GM13977 (cell line): Measurements from ENCODE around the gene SYT1.

Experiments used
- DNase-seq: peaks from one replicate; pipeline ENCODE4 v3.0.0; 2012; ENCODE audit warnings: low spot score
- CTCF ChIP-seq: IDR thresholded peaks from 2 replicates; pipeline ENCODE4 v1.5.1; 2012; ENCODE audit warnings: mild to moderate bottlenecking, control low read depth; ENCODE audit not compliant: insufficient read depth; ENCODE audit errors: extremely low read depth, missing control alignments
- in situ Hi-C: fragments of 300-500 bp; cut with MboI; formaldehyde crosslinking; loops from one replicate; pipeline ENCODE4 v1.12.0; 2022; ENCODE audit warnings: low sequenced_read_pairs, low pct_unique_long_range_greater_than_20kb, mixed read lengths, inconsistent platforms; ENCODE audit not compliant: unreplicated experiment

Gene SYT1

GRCh38 chr12:79217306-79217705 lies 352.7 kb downstream of the SYT1 start:
- DNase-seq: no peak
- in situ Hi-C loops: no loop called here
- TF ChIP-seq CTCF: no peak

GRCh38 chr12:79223210-79223609 lies 358.6 kb downstream of the SYT1 start:
- TF ChIP-seq CTCF: no peak
- in situ Hi-C loops: no loop called here
- no peak for DNase-seq

- in situ Hi-C loops: no loop called here
- no peak for DNase-seq
- no peak for TF ChIP-seq CTCF
These were observed 359.2 kb downstream of the SYT1 start for GRCh38 chr12:79223761-79224160.

GRCh38 chr12:79227091-79227490 lies 362.5 kb downstream of the SYT1 start:
- in situ Hi-C loops: no loop called here
- DNase-seq: no peak
- no peak for TF ChIP-seq CTCF

GRCh38 chr12:79227646-79228045 lies 363.1 kb downstream of the SYT1 start:
- DNase-seq: no peak
- TF ChIP-seq CTCF: no peak
- in situ Hi-C loops: no loop called here

GRCh38 chr12:79233341-79233781 lies 368.8 kb downstream of the SYT1 start:
- in situ Hi-C loops: no loop called here
- peak; percentile 11 for DNase-seq
- TF ChIP-seq CTCF: no peak

GRCh38 chr12:79236920-79237319 lies 372.3 kb downstream of the SYT1 start:
- no peak for DNase-seq
- in situ Hi-C loops: no loop called here
- no peak for TF ChIP-seq CTCF
